ENCODE measurements around the gene LHX3. TPM values are rescaled to one million over a fixed set of nuclear protein-coding genes. Genes with fewer than 3 reads are reported as not detected.

LHX3 gene
- total RNA-seq, 1 donor from 2014 or later = not detected

GRCh38 chr9:136235709-136236455, 31.0 kb upstream of the LHX3 start:
- H3K4me1 Mint-ChIP-seq = peaks cover 4% of the 10 kb centered on the region
- H3K79me2 ChIP-seq (ENCODE audit: low read depth) = peaks cover 37% of the 10 kb centered on the region
- DNase-seq (ENCODE audit: low spot score) = no peak

DNA sequence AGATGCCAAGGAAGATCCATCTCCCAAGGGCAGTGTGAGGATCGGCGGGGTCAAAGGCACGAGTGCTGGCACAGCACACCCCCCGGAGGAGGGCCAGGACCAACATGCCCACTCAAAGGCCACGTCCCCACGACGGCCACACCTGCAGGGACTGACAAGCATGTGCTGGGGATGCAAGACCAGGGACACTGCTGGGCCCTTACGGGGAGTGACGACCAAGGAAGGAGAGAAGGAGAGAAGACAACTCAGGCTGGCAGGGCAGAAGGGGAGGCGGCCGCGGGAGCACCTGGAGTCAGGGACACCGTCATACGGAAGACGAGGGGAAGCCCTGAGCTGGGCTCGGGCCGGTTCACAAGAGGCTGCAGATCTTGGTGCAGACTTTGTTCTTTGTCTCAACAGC, 30.2 kb upstream of the LHX3 start:
- H3K27me3 ChIP-seq = no peaks in the 10 kb centered on the region
- H3K9me3 Mint-ChIP-seq = no peaks in the 10 kb centered on the region

More at GRCh38 chr9:136235709-136236455, 31.0 kb upstream of the LHX3 start:
- no peak overlapping the region for H3K9ac ChIP-seq
- Mint-ChIP-seq H3K27ac (no peak overlapping the region), H3K27me3 (ENCODE audit: insufficient read depth, low read depth) (peaks cover 5% of the 10 kb centered on the region), H3K36me3 (peaks cover 5% of the 10 kb centered on the region), H3K9me3 (no peaks in the 10 kb centered on the region), H3K4me3 (no peak overlapping the region)
- no peaks in the 10 kb centered on the region for H3K36me3 ChIP-seq
- no peak for TF ChIP-seq EZH2 (IDR thresholded peaks at IDR 0.05)
- TF ChIP-seq EZH2phosphoT487 (IDR thresholded peaks at IDR 0.05) = no peak
- H3K27ac ChIP-seq = no peak overlapping the region
- peaks cover 72% of the 10 kb centered on the region for H4K20me1 ChIP-seq (ENCODE audit: low read depth)
- H3K4me2 ChIP-seq = no peak overlapping the region
- no peaks in the 10 kb centered on the region for H3K9me3 ChIP-seq (ENCODE audit: low read depth)
- no peak overlapping the region for H3K4me3 ChIP-seq
- no peaks in the 10 kb centered on the region for H3F3A ChIP-seq (ENCODE audit: low read depth)
- no peak overlapping the region for H2AFZ ChIP-seq (replicated peaks)
- H3K27me3 ChIP-seq = no peaks in the 10 kb centered on the region
- no peaks in the 10 kb centered on the region for H3K4me1 ChIP-seq

DNA sequence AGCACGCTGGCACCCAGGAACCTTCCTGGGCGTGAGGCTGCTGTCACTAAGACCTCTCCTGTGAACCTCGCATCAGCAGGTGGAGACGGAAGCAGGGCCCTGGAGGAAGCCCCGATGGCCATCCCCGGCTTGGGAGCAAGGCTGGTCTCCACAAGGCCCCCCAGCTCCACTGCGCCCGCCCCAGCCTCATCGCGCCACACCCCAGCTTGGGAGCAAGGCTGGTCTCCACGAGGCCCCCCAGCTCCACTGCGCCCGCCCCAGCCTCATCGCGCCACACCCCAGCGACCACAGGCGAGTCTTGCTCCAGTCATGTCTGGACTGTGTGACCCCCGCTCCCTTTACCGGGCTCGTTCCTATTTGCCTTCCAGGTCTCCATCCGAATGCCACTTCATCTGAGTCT, 29.7 kb upstream of the LHX3 start:
- peaks cover 4% of the 10 kb centered on the region for H3K4me1 Mint-ChIP-seq
- H3K9ac ChIP-seq = no peak overlapping the region
- H3K27me3 Mint-ChIP-seq (ENCODE audit: insufficient read depth, low read depth) = peaks cover 5% of the 10 kb centered on the region
- H3K36me3 Mint-ChIP-seq = peaks cover 5% of the 10 kb centered on the region
- no peaks in the 10 kb centered on the region for H3K9me3 Mint-ChIP-seq
- no peak overlapping the region for H3K27ac Mint-ChIP-seq
- no peak overlapping the region for H3K4me3 ChIP-seq
- no peak overlapping the region for H3K4me2 ChIP-seq
- no peak overlapping the region for H3K4me3 Mint-ChIP-seq
- H3K27ac ChIP-seq = no peak overlapping the region
- H3K4me1 ChIP-seq = no peaks in the 10 kb centered on the region
- H3K36me3 ChIP-seq = no peaks in the 10 kb centered on the region
- no peaks in the 10 kb centered on the region for H3K27me3 ChIP-seq
- TF ChIP-seq EZH2 (IDR thresholded peaks at IDR 0.05) (no peak), EZH2phosphoT487 (IDR thresholded peaks at IDR 0.05) (no peak), CTCF (IDR thresholded peaks at IDR 0.05) (no peak)
- no peaks in the 10 kb centered on the region for H3K9me3 ChIP-seq (ENCODE audit: low read depth)
- H3F3A ChIP-seq (ENCODE audit: low read depth) = no peaks in the 10 kb centered on the region
- no peak overlapping the region for H2AFZ ChIP-seq (replicated peaks)
- no peak for DNase-seq (ENCODE audit: low spot score)
- peaks cover 71% of the 10 kb centered on the region for H4K20me1 ChIP-seq (ENCODE audit: low read depth)
- H3K79me2 ChIP-seq (ENCODE audit: low read depth) = peaks cover 28% of the 10 kb centered on the region

More for the DNA sequence above, 30.2 kb upstream of the LHX3 start:
- Histone ChIP-seq H3K27ac (no peak overlapping the region), H3K79me2 (ENCODE audit: low read depth) (peaks cover 32% of the 10 kb centered on the region), H3K36me3 (no peaks in the 10 kb centered on the region), H3K4me2 (no peak overlapping the region), H4K20me1 (ENCODE audit: low read depth) (peaks cover 72% of the 10 kb centered on the region), H2AFZ (replicated peaks) (no peak overlapping the region), H3K9me3 (ENCODE audit: low read depth) (no peaks in the 10 kb centered on the region), H3F3A (ENCODE audit: low read depth) (no peaks in the 10 kb centered on the region), H3K9ac (no peak overlapping the region), H3K4me1 (no peaks in the 10 kb centered on the region), H3K4me3 (no peak overlapping the region)
- Mint-ChIP-seq H3K27ac (no peak overlapping the region), H3K36me3 (peaks cover 5% of the 10 kb centered on the region), H3K27me3 (ENCODE audit: insufficient read depth, low read depth) (peaks cover 5% of the 10 kb centered on the region), H3K4me3 (no peak overlapping the region), H3K4me1 (peaks cover 4% of the 10 kb centered on the region)
- TF ChIP-seq EZH2 (IDR thresholded peaks at IDR 0.05) = no peak
- TF ChIP-seq EZH2phosphoT487 (IDR thresholded peaks at IDR 0.05) = no peak
- no peak for TF ChIP-seq CTCF (IDR thresholded peaks at IDR 0.05)
- no peak for DNase-seq (ENCODE audit: low spot score)

- H3K4me3 ChIP-seq = no peak overlapping the region
- no peaks in the 10 kb centered on the region for H3K36me3 ChIP-seq
- no peak overlapping the region for H3K27ac ChIP-seq
- peaks cover 5% of the 10 kb centered on the region for H3K27me3 Mint-ChIP-seq (ENCODE audit: insufficient read depth, low read depth)
- no peak for DNase-seq (ENCODE audit: low spot score)
- H3K27ac Mint-ChIP-seq = no peak overlapping the region
- H3K4me3 Mint-ChIP-seq = no peak overlapping the region
- no peaks in the 10 kb centered on the region for H3K9me3 Mint-ChIP-seq
- no peaks in the 10 kb centered on the region for H3K27me3 ChIP-seq
- TF ChIP-seq CTCF (IDR thresholded peaks at IDR 0.05) = no peak
- TF ChIP-seq EZH2phosphoT487 (IDR thresholded peaks at IDR 0.05) = no peak
- TF ChIP-seq EZH2 (IDR thresholded peaks at IDR 0.05) = no peak
- H3F3A ChIP-seq (ENCODE audit: low read depth) = no peaks in the 10 kb centered on the region
- no peak overlapping the region for H3K4me2 ChIP-seq
- H3K4me1 ChIP-seq = no peaks in the 10 kb centered on the region
- peaks cover 5% of the 10 kb centered on the region for H3K36me3 Mint-ChIP-seq
- H4K20me1 ChIP-seq (ENCODE audit: low read depth) = peaks cover 71% of the 10 kb centered on the region
- H3K9me3 ChIP-seq (ENCODE audit: low read depth) = no peaks in the 10 kb centered on the region
- no peak overlapping the region for H3K9ac ChIP-seq
- H2AFZ ChIP-seq (replicated peaks) = no peak overlapping the region
- H3K4me1 Mint-ChIP-seq = peaks cover 4% of the 10 kb centered on the region
- peaks cover 28% of the 10 kb centered on the region for H3K79me2 ChIP-seq (ENCODE audit: low read depth)
These were observed 28.9 kb upstream of the LHX3 start for GRCh38 chr9:136233868-136234267.
